ENCODE data around the gene LCLAT1.

GRCh38 chr2:30459140-30459539 lies 12.1 kb downstream of the LCLAT1 start:
- TF ChIP-seq CTCF (conservative IDR thresholded peaks at IDR 0.05; ENCODE audit: low read length) (no peak), EZH2phosphoT487 (IDR thresholded peaks at IDR 0.05; ENCODE audit: borderline replicate concordance, low read depth, low read length) (no peak)

All from OCI-LY7 (cell line).